ENCODE data around the gene EML6. TPM values are rescaled to one million over a fixed set of nuclear protein-coding genes. Genes with fewer than 3 reads are reported as not detected.

The EML6 gene
- total and polyA plus RNA-seq, 2 donors (not counting 1 experiment from before 2014, with no cell fraction given): 0.34 to 1.3 TPM

GRCh38 chr2:55017880-55018279 is 294.4 kb downstream of the EML6 start:
- H3K27me3 ChIP-seq (ENCODE audit: control insufficient read depth, insufficient read depth, low read length): no peaks in the 10 kb centered on the region
- no peaks in the 10 kb centered on the region for H3K9me3 ChIP-seq (ENCODE audit: control insufficient read depth, insufficient read depth, low read depth, low read length)
- H3K79me2 ChIP-seq (ENCODE audit: control insufficient read depth, insufficient read depth, low read length): peaks cover 100% of the 10 kb centered on the region
- DNase-seq (ENCODE audit: low read depth in 2 of 2): no peak
- H2AFZ ChIP-seq (ENCODE audit: low read length): no peak overlapping the region
- TF ChIP-seq EZH2 (IDR thresholded peaks at IDR 0.05; ENCODE audit: low read length, missing control alignments): no peak
- no peak for TF ChIP-seq CTCF (conservative IDR thresholded peaks at IDR 0.05 in 1 of 2, IDR thresholded peaks at IDR 0.05 in 1 of 2; ENCODE audit: low read depth in 1 of 2, low read length in 2 of 2)
- H3K36me3 ChIP-seq (ENCODE audit: control insufficient read depth, insufficient read depth, low read length): no peaks in the 10 kb centered on the region
- no peak overlapping the region for H3K27ac ChIP-seq (ENCODE audit: insufficient read depth, low read length)
- H3K4me1 ChIP-seq (ENCODE audit: control insufficient read depth, extremely low read depth, insufficient read depth, low read length): peaks cover 10% of the 10 kb centered on the region
- H3K4me2 ChIP-seq (ENCODE audit: extremely low read depth, insufficient read depth, low read length): no peak overlapping the region
- H4K20me1 ChIP-seq (ENCODE audit: control insufficient read depth, extremely low read depth, insufficient read depth, low read length): peaks cover 38% of the 10 kb centered on the region
- H3K9ac ChIP-seq (ENCODE audit: insufficient read depth, low read length): no peak overlapping the region
- H3K4me3 ChIP-seq (replicated peaks in 1 of 4; ENCODE audit: control extremely low read depth in 1 of 4, insufficient read depth in 1 of 4, low read depth in 3 of 4, low read length in 4 of 4): no peak overlapping the region

- DNase-seq (ENCODE audit: low read depth in 2 of 2): no peak
- no peak overlapping the region for H2AFZ ChIP-seq (ENCODE audit: low read length)
- no peak overlapping the region for H3K4me2 ChIP-seq (ENCODE audit: extremely low read depth, insufficient read depth, low read length)
- peaks cover 41% of the 10 kb centered on the region for H4K20me1 ChIP-seq (ENCODE audit: control insufficient read depth, extremely low read depth, insufficient read depth, low read length)
- H3K9ac ChIP-seq (ENCODE audit: insufficient read depth, low read length): no peak overlapping the region
- no peaks in the 10 kb centered on the region for H3K36me3 ChIP-seq (ENCODE audit: control insufficient read depth, insufficient read depth, low read length)
- TF ChIP-seq CTCF (conservative IDR thresholded peaks at IDR 0.05 in 1 of 2, IDR thresholded peaks at IDR 0.05 in 1 of 2; ENCODE audit: low read depth in 1 of 2, low read length in 2 of 2): no peak
- no peak for TF ChIP-seq EZH2 (IDR thresholded peaks at IDR 0.05; ENCODE audit: low read length, missing control alignments)
- H3K4me3 ChIP-seq (replicated peaks in 1 of 4; ENCODE audit: control extremely low read depth in 1 of 4, insufficient read depth in 1 of 4, low read depth in 3 of 4, low read length in 4 of 4): no peak overlapping the region
- no peaks in the 10 kb centered on the region for H3K27me3 ChIP-seq (ENCODE audit: control insufficient read depth, insufficient read depth, low read length)
- peaks cover 6% of the 10 kb centered on the region for H3K4me1 ChIP-seq (ENCODE audit: control insufficient read depth, extremely low read depth, insufficient read depth, low read length)
- H3K27ac ChIP-seq (ENCODE audit: insufficient read depth, low read length): no peak overlapping the region
- H3K79me2 ChIP-seq (ENCODE audit: control insufficient read depth, insufficient read depth, low read length): peaks cover 100% of the 10 kb centered on the region
- H3K9me3 ChIP-seq (ENCODE audit: control insufficient read depth, insufficient read depth, low read depth, low read length): no peaks in the 10 kb centered on the region
Measured at GRCh38 chr2:55018619-55019018, 295.2 kb downstream of the EML6 start.

GRCh38 chr2:55019526-55020258 is 296.2 kb downstream of the EML6 start:
- Histone ChIP-seq H3K27ac (ENCODE audit: insufficient read depth, low read length) (no peak overlapping the region), H3K9me3 (ENCODE audit: control insufficient read depth, insufficient read depth, low read depth, low read length) (no peaks in the 10 kb centered on the region), H3K27me3 (ENCODE audit: control insufficient read depth, insufficient read depth, low read length) (no peaks in the 10 kb centered on the region), H2AFZ (ENCODE audit: low read length) (no peak overlapping the region), H4K20me1 (ENCODE audit: control insufficient read depth, extremely low read depth, insufficient read depth, low read length) (peaks cover 42% of the 10 kb centered on the region), H3K9ac (ENCODE audit: insufficient read depth, low read length) (no peak overlapping the region), H3K4me2 (ENCODE audit: extremely low read depth, insufficient read depth, low read length) (no peak overlapping the region), H3K4me3 (replicated peaks in 1 of 4; ENCODE audit: control extremely low read depth in 1 of 4, insufficient read depth in 1 of 4, low read depth in 3 of 4, low read length in 4 of 4) (no peak overlapping the region), H3K4me1 (ENCODE audit: control insufficient read depth, extremely low read depth, insufficient read depth, low read length) (peaks cover 3% of the 10 kb centered on the region), H3K79me2 (ENCODE audit: control insufficient read depth, insufficient read depth, low read length) (peaks cover 100% of the 10 kb centered on the region), H3K36me3 (ENCODE audit: control insufficient read depth, insufficient read depth, low read length) (no peaks in the 10 kb centered on the region)
- TF ChIP-seq CTCF (conservative IDR thresholded peaks at IDR 0.05 in 1 of 2, IDR thresholded peaks at IDR 0.05 in 1 of 2; ENCODE audit: low read depth in 1 of 2, low read length in 2 of 2): no peak
- DNase-seq (ENCODE audit: low read depth in 2 of 2): no peak

Data from fibroblast of lung (primary cell).